GOT3 (cell line): Measurements from ENCODE around the gene MILR1.
"Not testable (repeated sequence)": the region's sequence is repeated elsewhere in the genome, so short reads cannot be mapped to it uniquely, and the experiment has no call there.

Source experiments
- DNase-seq: peaks from one replicate; lab custom pipeline; 2025; ENCODE audit warnings: mixed read lengths; lab: John Stamatoyannopoulos, UW

Gene MILR1, protein sequence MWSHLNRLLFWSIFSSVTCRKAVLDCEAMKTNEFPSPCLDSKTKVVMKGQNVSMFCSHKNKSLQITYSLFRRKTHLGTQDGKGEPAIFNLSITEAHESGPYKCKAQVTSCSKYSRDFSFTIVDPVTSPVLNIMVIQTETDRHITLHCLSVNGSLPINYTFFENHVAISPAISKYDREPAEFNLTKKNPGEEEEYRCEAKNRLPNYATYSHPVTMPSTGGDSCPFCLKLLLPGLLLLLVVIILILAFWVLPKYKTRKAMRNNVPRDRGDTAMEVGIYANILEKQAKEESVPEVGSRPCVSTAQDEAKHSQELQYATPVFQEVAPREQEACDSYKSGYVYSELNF

DNA sequence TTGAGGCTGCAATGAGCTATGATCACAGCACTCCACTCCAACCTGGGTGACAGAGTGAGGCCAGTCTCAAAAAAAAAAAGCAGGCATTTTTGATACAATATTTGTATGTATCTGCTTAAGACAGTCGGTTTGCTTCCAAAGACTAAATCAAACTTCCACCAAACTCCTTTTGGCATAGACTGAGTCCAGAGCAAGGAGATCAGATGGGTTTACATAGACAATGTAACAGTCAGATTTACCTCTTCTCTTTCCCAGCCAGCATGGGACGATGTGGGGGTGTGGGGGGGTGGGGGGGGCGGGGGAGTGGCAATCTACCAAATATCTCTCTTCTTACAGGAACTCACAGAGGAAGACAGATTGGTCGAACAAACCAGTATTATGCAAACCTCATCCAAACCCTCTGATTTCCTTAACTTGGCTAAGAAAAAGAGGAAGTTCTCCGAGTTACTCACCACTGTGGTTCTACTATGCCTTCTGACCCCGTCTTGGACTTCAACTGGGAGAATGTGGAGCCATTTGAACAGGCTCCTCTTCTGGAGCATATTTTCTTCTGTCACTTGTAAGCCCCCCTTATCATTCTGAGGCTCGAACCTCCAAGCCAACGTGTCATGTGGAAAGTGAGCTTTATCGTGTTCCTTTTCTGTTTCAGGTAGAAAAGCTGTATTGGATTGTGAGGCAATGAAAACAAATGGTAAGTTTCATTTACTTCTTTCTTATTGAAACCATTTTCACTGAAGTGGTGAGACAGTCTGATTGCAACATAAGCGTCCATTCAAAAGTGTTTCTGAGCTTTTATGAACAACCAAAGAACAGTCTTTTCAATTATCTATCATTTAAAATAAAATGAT, at the start of gene MILR1:
TSS of gene MILR1 (plus strand) at position 451 of the 848 bp plus-strand sequence. CDS start at position 505, 54 bp downstream.
- DNase-seq = no peak

DNA sequence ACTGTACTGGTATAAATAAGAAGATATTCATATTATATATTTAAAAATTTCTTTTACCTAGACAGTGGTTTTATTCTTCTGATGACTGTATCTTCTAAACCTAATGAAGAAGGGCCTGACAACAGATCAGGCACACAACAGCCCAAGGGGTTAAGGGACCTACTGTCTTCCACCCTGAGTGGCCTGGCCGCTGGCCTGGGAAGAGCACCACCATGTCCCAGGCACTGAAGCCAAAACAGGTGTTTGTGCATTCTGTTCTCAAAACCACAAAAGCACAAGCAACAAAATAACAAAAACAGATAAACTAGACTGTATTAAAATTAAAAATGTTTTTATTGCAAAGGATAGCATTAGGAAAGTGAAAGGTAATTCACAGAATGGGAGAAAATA, 49.2 kb upstream of the MILR1 start:
- DNase-seq = no peak

GRCh38 chr17:64400642-64401041, 48.3 kb upstream of the MILR1 start:
- no peak for DNase-seq

DNA sequence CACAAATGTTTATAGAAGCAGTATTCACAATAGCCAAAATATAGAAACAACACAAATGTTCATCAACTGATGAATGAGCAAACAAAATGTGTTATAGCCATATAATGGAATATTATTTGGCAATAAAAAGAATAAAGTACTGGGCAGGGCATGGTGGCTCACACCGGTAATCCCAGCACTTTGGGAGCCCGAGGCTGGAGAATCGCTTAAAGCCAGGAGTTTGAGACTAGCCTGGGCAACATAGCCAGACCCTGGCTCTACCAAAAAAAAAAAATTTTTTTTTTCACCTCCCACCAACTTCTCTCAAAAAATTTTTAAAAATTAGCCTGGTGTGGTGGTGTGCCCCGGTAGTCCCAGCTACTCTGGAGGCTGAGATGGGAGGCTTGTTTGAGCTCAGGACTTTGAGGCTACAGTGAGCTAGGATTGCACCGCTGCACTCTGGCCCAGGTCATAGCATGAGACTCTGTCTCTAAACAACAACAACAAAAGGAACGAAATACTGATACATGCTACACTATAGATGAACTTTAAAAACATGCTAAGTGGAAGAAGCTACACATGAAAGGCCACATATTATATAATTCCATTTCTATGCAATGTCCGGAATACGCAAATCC, 47.6 kb upstream of the MILR1 start:
- DNase-seq = no peak

- DNase-seq = no peak
These were observed 47.0 kb upstream of the MILR1 start for GRCh38 chr17:64401941-64402340.

DNA sequence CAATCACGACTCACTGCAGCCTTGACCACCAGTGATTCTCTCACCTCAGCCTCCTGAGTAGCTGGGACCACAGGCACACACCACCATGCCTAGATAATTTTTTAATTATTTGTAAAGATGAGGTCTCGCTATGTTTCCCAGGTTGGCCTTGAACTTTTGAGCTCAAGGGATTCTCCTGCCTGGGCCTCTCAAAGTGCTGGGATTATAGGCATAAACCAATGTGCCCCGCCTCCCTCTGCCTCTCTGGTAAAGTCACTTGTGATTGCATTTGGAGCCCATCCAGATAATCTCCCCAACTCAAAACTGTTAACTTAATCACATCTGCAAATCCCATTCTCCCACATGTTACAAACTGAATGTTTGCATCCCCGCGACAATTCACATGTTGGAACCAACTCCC, 46.4 kb upstream of the MILR1 start:
- no peak for DNase-seq

DNA sequence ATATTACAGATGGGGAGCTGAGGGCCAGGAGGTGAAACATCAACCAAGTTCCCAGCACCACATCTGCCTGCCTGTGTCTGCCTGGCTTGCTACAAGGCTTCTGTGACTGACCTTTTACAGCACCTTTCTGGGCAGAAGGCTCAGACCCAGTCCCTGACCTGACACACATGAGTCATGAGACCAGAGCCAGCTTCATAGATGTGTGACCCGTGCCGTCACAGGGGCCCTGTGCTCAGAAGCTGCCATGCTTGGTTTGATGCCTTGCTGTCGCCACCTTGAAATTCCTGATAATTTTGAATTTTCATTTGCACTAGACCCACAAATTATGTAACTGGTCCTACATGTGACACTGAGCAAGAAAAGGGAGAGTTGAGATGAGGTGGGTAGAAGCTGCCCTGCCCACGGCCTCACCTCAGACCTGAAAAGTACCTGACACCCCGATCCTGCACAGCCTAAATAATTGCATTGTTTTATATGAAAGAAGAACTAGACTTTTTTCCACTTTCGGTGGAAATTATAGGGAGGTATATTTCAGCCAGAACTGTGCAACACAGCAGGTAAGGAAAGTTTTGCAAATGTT, 44.9 kb upstream of the MILR1 start:
- DNase-seq = no peak

- DNase-seq = no peak
These were observed 42.4 kb upstream of the MILR1 start for GRCh38 chr17:64406321-64407200.

- DNase-seq = no peak
These were observed 38.0 kb upstream of the MILR1 start for GRCh38 chr17:64410750-64411490.

DNA sequence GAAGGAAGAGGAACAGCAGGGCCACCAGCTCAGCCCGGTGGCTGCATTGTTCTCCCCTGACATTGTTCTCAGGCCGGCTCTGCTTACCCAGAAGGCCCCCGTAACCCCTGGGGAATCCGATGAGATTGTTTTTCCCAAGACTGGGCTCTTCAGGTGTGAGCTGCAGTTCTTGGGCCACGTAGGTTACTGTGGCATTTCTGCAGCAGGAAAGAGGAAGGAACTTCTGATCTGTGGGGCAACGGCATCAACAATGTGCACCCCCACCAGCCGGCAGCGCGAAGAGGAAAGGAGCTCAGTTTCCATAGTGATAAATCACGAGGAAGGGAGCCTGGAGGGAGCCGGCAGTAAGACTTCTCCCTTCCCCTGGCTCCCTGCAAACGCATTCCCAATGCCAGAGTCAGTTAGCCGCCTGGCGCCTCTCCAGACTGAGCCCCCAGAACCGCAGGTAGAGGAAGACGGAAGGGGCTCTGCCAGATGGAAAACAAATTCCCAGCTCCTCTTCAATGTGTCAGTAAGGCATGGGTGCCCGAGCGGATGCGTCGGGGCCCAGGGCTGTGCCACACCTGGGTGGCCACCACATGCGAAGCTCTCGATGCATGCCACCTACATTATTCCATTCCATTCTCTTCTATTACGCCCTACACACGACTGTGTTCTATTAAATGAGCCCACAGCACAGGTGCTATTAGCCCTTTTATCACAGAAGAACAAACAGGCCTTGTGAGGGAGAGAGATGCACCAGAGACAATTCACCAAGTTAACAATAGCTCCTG, 36.7 kb upstream of the MILR1 start:
- DNase-seq = no peak

- no peak for DNase-seq
These were observed 36.0 kb upstream of the MILR1 start for GRCh38 chr17:64412944-64413381.

DNA sequence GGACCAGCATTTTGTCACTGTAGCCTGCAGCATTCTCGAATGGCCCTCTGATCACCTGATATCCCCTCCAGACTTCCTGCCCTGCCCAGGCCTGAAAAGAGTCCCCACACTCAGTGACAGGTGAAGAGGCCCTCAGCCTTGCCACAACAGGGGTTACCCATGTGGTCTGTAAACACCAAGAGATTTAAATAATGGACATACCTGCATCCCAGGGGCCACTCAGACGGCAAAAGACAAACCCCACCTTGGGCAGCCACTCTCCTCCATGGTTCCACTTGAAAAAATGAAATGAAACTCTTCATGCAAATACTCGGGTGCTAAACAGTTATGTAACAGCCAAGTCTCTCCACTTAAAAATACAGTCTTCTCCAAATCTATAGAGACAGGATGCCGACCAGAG, 35.4 kb upstream of the MILR1 start:
- DNase-seq = no peak

- no peak for DNase-seq
These were observed 30.2 kb upstream of the MILR1 start for GRCh38 chr17:64418506-64419339.

GRCh38 chr17:64420143-64420670, 28.7 kb upstream of the MILR1 start:
- DNase-seq = no peak

DNA sequence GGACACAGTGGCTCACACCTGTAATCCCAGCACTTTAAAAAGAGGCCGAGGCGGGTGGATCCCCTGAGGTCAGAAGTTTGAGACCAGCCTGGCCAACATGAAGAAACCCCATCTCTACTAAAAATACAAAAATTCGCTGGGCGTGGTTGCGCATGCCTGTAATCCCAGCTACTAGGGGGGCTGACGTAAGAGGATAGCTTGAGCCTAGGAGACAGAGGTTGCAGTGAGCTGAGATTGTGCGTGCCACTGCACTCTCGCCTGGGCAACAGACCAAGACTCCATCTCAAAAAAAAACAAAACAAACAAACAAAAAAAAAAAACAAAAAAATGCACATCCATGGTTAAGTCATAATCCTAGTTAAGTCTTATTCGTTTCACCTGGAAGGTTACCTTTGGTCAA, 26.8 kb upstream of the MILR1 start:
- not testable (repeated sequence) for DNase-seq

GRCh38 chr17:64423881-64424280, 25.0 kb upstream of the MILR1 start:
- no peak for DNase-seq

GRCh38 chr17:64424324-64424849, 24.5 kb upstream of the MILR1 start:
- DNase-seq = no peak

DNA sequence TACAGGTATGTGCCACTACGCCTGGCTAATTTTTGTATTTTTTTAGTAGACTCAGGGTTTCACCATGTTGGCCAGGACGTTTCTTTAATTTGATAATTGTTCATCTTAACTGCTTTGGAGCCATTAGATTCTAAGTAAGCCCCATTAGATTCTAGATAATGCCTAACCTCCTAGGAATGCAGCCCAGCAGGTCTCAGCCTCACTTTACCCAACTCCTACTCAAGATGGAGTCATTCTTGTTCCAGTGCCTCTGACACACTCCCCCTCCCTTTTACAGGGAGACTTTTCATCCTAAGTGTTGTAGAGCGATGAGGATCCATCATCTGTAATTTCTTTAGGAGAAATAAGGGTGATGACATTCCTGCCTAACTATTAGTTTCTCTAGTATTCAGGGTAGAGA, 23.7 kb upstream of the MILR1 start:
- no peak for DNase-seq
